ENCODE results near the gene SELENOV.

SELENOV gene

GRCh38 chr19:39480337-39481228 is 34.4 kb upstream of the SELENOV start, which contains the start of gene TIMM50:
Gene TIMM50 (plus strand): TSS chr19:39480838. CDS start chr19:39480854, 16 bp downstream.
- peak within 1 kb of the TSS; percentile 54 to 90 for H3K27ac ChIP-seq
- H3K4me3 ChIP-seq = peak within 1 kb of the TSS; percentile 90
- DNase-seq (ENCODE audit: low spot score) = peak; percentile 96
- no peak for TF ChIP-seq CTCF (IDR thresholded peaks at IDR 0.05)

GRCh38 chr19:39481229-39481545 is 33.8 kb upstream of the SELENOV start:
- Histone ChIP-seq H3K4me3 (peak overlapping the region; percentile 90), H3K27ac (peak overlapping the region; percentile 54 to 90)
- no peak for DNase-seq (ENCODE audit: low spot score)
- TF ChIP-seq CTCF (IDR thresholded peaks at IDR 0.05) = no peak

GRCh38 chr19:39481676-39482075 is 33.3 kb upstream of the SELENOV start:
- no peak for DNase-seq (ENCODE audit: low spot score)
- no peak for TF ChIP-seq CTCF (IDR thresholded peaks at IDR 0.05)
- H3K27ac ChIP-seq = no peak overlapping the region

GRCh38 chr19:39483141-39483540 is 31.8 kb upstream of the SELENOV start:
- Histone ChIP-seq H3K4me3 (no peak overlapping the region), H3K27ac (no peak overlapping the region)
- no peak for DNase-seq (ENCODE audit: low spot score)
- no peak for TF ChIP-seq CTCF (IDR thresholded peaks at IDR 0.05)

More at GRCh38 chr19:39481676-39482075, 33.3 kb upstream of the SELENOV start:
- peak overlapping the region; percentile 90 for H3K4me3 ChIP-seq

GRCh38 chr19:39489756-39490155 is 25.2 kb upstream of the SELENOV start:
- TF ChIP-seq CTCF (IDR thresholded peaks at IDR 0.05) = no peak
- H3K27ac ChIP-seq = no peak overlapping the region
- DNase-seq (ENCODE audit: low spot score) = no peak
- H3K4me3 ChIP-seq = no peak overlapping the region

- Histone ChIP-seq H3K27ac (no peak overlapping the region), H3K4me3 (no peak overlapping the region)
- DNase-seq (ENCODE audit: low spot score) = no peak
- TF ChIP-seq CTCF (IDR thresholded peaks at IDR 0.05) = no peak
Measured at GRCh38 chr19:39492225-39492624, 22.7 kb upstream of the SELENOV start.

- H3K4me3 ChIP-seq = no peak overlapping the region
- no peak for TF ChIP-seq CTCF (IDR thresholded peaks at IDR 0.05)
- DNase-seq (ENCODE audit: low spot score) = no peak
Measured at GRCh38 chr19:39492788-39493187, 22.2 kb upstream of the SELENOV start.

More at GRCh38 chr19:39492788-39493187, 22.2 kb upstream of the SELENOV start:
- no peak overlapping the region for H3K27ac ChIP-seq
